RWPE2 (cell line): ENCODE data around the gene WNT11.

Experiments used
- ATAC-seq: fragments of 200-7000 bp; cut with Tn5 transposase; 3 replicates; pipeline ENCODE4 v1.9.1; 2021; ENCODE audit warnings: low read depth
- DNase-seq: peaks from one replicate; pipeline ENCODE4 v3.0.0-alpha.2; 2020; ENCODE audit warnings: low spot score
- H3K27ac ChIP-seq: fragments of 450-650 bp; 2 replicates; pipeline ENCODE4 v1.5.1; 2017; ENCODE audit warnings: mild to moderate bottlenecking; ENCODE audit not compliant: poor library complexity, severe bottlenecking
- H3K27me3 ChIP-seq: fragments of 250-450 bp; sonication (Bioruptor Pico); 2 replicates; pipeline ENCODE4 v1.5.1; 2021; ENCODE audit warnings: mild to moderate bottlenecking, moderate library complexity; ENCODE audit not compliant: insufficient read depth, poor library complexity, severe bottlenecking
- H3K36me3 ChIP-seq: fragments of 250-450 bp; sonication (Bioruptor Pico); 2 replicates; pipeline ENCODE4 v1.5.1; 2020; ENCODE audit warnings: low read depth, mild to moderate bottlenecking, moderate library complexity
- H3K4me1 ChIP-seq: fragments of 250-450 bp; sonication (Bioruptor Pico); 2 replicates; pipeline ENCODE4 v1.5.1; 2021; ENCODE audit warnings: mild to moderate bottlenecking, moderate library complexity; ENCODE audit not compliant: insufficient read depth, poor library complexity, severe bottlenecking
- H3K4me3 ChIP-seq: fragments of 250-450 bp; sonication (Bioruptor Pico); 2 replicates; pipeline ENCODE4 v1.5.1; 2021; ENCODE audit warnings: mild to moderate bottlenecking, moderate library complexity; ENCODE audit not compliant: severe bottlenecking
- H3K9me3 ChIP-seq: fragments of 250-450 bp; sonication (Bioruptor Pico); 2 replicates; pipeline ENCODE4 v1.5.1; 2021; ENCODE audit warnings: mild to moderate bottlenecking, moderate library complexity; ENCODE audit not compliant: severe bottlenecking
- CTCF ChIP-seq: fragments of 450-650 bp; IDR thresholded peaks from one replicate; pipeline ENCODE4 v1.5.1; 2017; ENCODE audit warnings: mild to moderate bottlenecking, moderate library complexity; ENCODE audit not compliant: poor library complexity, severe bottlenecking

WNT11 gene

GRCh38 chr11:76194872-76195668 lies 11.2 kb downstream of the WNT11 start:
- Histone ChIP-seq H3K27ac (no peak overlapping the region), H3K4me1 (no peaks in the 10 kb centered on the region), H3K9me3 (no peaks in the 10 kb centered on the region), H3K36me3 (no peaks in the 10 kb centered on the region), H3K27me3 (no peaks in the 10 kb centered on the region), H3K4me3 (no peak overlapping the region)
- DNase-seq (no peak), ATAC-seq (no peak)
- TF ChIP-seq CTCF: no peak

- ATAC-seq (no peak), DNase-seq (no peak)
- Histone ChIP-seq H3K27me3 (no peaks in the 10 kb centered on the region), H3K9me3 (no peaks in the 10 kb centered on the region), H3K4me3 (no peak overlapping the region), H3K27ac (no peak overlapping the region), H3K36me3 (no peaks in the 10 kb centered on the region), H3K4me1 (no peaks in the 10 kb centered on the region)
- no peak for TF ChIP-seq CTCF
These were observed 13.1 kb downstream of the WNT11 start for GRCh38 chr11:76193219-76193618.

- no peaks in the 10 kb centered on the region for H3K27me3 ChIP-seq
- H3K4me3 ChIP-seq: no peak overlapping the region
- no peaks in the 10 kb centered on the region for H3K36me3 ChIP-seq
- no peaks in the 10 kb centered on the region for H3K9me3 ChIP-seq
- ATAC-seq (no peak), DNase-seq (no peak)
- no peak for TF ChIP-seq CTCF
- no peaks in the 10 kb centered on the region for H3K4me1 ChIP-seq
- H3K27ac ChIP-seq: no peak overlapping the region
These were observed 15.9 kb downstream of the WNT11 start for GRCh38 chr11:76190376-76190775.

GRCh38 chr11:76189682-76190081 lies 16.6 kb downstream of the WNT11 start:
- no peaks in the 10 kb centered on the region for H3K9me3 ChIP-seq
- H3K27ac ChIP-seq: no peak overlapping the region
- no peak overlapping the region for H3K4me3 ChIP-seq
- no peak for TF ChIP-seq CTCF
- no peaks in the 10 kb centered on the region for H3K36me3 ChIP-seq
- DNase-seq (no peak), ATAC-seq (no peak)
- H3K27me3 ChIP-seq: no peaks in the 10 kb centered on the region
- no peaks in the 10 kb centered on the region for H3K4me1 ChIP-seq

GRCh38 chr11:76188873-76189272 lies 17.4 kb downstream of the WNT11 start:
- no peak for TF ChIP-seq CTCF
- no peak overlapping the region for H3K4me3 ChIP-seq
- DNase-seq (no peak), ATAC-seq (no peak)
- no peaks in the 10 kb centered on the region for H3K4me1 ChIP-seq
- H3K36me3 ChIP-seq: no peaks in the 10 kb centered on the region
- H3K27ac ChIP-seq: no peak overlapping the region
- H3K27me3 ChIP-seq: no peaks in the 10 kb centered on the region
- no peaks in the 10 kb centered on the region for H3K9me3 ChIP-seq
